Activated CD8-positive, alpha-beta T cell treated with anti-CD3 and anti-CD28 coated beads, Interleukin-2, amount 10 ng/mL, durations not matched to agents 7 days and 5 days (primary cell): ENCODE results near the gene PHAF1. TPM values are rescaled to one million over a fixed set of nuclear protein-coding genes. Genes with fewer than 3 reads are reported as not detected.

Experiments
- ATAC-seq: fragments of 150-1000 bp; cut with Tn5 transposase; one replicate; pipeline ENCODE4 v1.10.0; 2021; ENCODE audit warnings: moderate library complexity
- CTCF ChIA-PET: fragments of 350-600 bp; sonication (Branson Sonifier 250); formaldehyde crosslinking; loops from one replicate; lab custom pipeline; 2021; ENCODE audit warnings: antibody characterized with exemption; lab: Charles Lee
- POLR2A ChIA-PET: fragments of 350-600 bp; sonication (Branson Sonifier 250); formaldehyde crosslinking; loops from one replicate; lab custom pipeline; 2021; ENCODE audit warnings: antibody characterized with exemption; lab: Charles Lee
- DNase-seq: peaks from one replicate; pipeline ENCODE4 v3.0.0-alpha.2; 2020
- H3K27ac Mint-ChIP-seq: one replicate; pipeline ENCODE4 v1.8.0; 2021; ENCODE audit warnings: mild to moderate bottlenecking, mixed read lengths
- H3K27me3 Mint-ChIP-seq: one replicate; pipeline ENCODE4 v1.8.0; 2021; ENCODE audit warnings: low read depth, mixed read lengths
- H3K36me3 Mint-ChIP-seq: one replicate; pipeline ENCODE4 v1.8.0; 2021; ENCODE audit warnings: low read depth, mixed read lengths
- H3K4me1 Mint-ChIP-seq: one replicate; pipeline ENCODE4 v1.8.0; 2021; ENCODE audit warnings: low read depth, mixed read lengths
- H3K4me3 Mint-ChIP-seq: one replicate; pipeline ENCODE4 v1.8.0; 2021; ENCODE audit warnings: mild to moderate bottlenecking, mixed read lengths
- H3K9me3 Mint-ChIP-seq: one replicate; pipeline ENCODE4 v1.8.0; 2022; ENCODE audit warnings: mixed read lengths; ENCODE audit not compliant: insufficient read depth
- total RNA-seq, 2 experiments: library from RNA; stranded (reverse); gene quantifications; one replicate each; pipeline ENCODE4 v1.2.3, GENCODE V29; 2021

PHAF1 gene
- total RNA-seq, 2 experiments from 2014 or later: 16.5 TPM

DNA sequence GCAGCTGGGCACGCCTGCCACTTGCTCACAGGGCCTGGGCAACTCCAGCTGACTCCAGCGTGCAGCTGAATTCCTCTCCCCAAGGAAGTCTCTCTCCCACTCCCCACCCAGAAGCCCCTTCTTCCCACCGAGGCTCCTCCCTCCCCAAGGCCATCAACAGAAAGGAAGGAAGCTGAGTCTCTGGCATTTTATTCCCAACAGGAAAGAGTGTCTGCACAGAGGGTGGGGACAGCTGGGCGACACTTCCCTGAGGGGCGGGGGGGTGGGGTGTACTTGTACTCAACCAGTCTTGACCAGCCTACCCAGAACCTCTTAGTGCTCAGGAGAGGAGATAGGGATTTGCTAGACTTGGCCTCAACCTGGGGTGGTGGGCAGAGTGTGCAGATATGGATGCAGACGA is 80.3 kb downstream of the PHAF1 start, which contains the start of gene EXOC3L1:
Gene EXOC3L1, minus strand, starts transcription at position 96 of the 400 bp plus-strand sequence. CDS start 460 bp downstream, outside the sequence.
- Mint-ChIP-seq H3K9me3 (no peaks in the 10 kb centered on the region), H3K4me1 (peaks cover 36% of the 10 kb centered on the region), H3K4me3 (no peak within 1 kb of the TSS), H3K27me3 (peaks cover 12% of the 10 kb centered on the region), H3K27ac (no peak within 1 kb of the TSS), H3K36me3 (peaks cover 26% of the 10 kb centered on the region)
- ChIA-PET CTCF (interaction anchor here (1.1 to 3.7 kb wide), 2 partner anchors 58 to 172 kb away, joined by 3 to 12 read pairs; partner anchors contain the start of gene FHOD1), POLR2A (no interaction called here)
- ATAC-seq: no peak
- DNase-seq: no peak

DNA sequence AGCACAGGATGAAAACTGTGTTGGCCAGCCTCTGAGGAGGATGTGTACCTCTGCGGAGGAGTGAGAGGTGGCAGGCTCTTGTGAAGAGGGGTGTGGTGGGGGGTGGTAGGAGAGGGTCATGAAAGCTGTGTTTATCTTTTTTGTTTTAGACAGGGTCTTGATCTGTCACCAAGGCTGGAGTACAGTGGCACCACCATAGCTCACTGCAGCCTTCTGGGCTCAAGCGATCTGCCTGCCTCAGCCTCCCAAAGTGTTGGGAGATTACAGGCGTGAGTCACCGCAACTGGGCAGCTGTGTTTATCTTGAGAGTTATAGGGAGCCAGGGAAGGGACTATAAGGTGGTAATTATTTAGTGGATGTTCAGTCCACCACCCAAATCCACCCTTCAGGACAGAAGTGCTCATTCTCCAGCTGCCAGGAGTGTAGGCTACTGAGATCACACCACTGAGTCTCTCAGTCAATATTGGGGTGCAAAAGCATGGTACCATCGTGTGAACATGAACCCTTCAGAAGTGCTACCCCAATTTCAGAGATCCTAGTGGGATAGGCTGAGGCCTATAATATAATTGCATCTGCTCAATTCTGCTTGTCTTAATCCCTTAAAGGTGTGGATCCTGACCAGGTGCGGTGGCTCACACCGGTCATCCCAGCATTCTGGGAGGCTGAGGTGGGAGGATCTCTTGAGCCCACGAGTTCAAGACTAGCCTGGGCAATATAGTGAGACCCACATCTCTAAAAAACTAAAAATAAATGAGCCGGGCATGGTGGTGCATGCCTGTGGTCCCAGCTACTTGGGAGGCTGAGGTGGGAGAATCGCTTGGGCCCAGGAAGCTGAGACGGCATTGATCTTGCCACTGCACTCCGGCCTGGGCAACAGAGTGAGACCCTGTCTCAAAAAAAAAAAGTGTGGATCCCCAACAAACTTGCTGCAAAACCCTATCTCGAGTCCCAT is 81.0 kb downstream of the PHAF1 start:
- DNase-seq: no peak
- H3K9me3 Mint-ChIP-seq: no peaks in the 10 kb centered on the region
- no peak overlapping the region for H3K4me3 Mint-ChIP-seq
- peaks cover 5% of the 10 kb centered on the region for H3K27me3 Mint-ChIP-seq
- ChIA-PET POLR2A (no interaction called here), CTCF (interaction anchor here (0.9 to 1.1 kb wide), 2 partner anchors 57 to 173 kb away, joined by 3 to 4 read pairs; partner anchors contain the start of gene FHOD1)
- H3K36me3 Mint-ChIP-seq: peaks cover 32% of the 10 kb centered on the region
- ATAC-seq: no peak
- H3K4me1 Mint-ChIP-seq: peaks cover 34% of the 10 kb centered on the region
- H3K27ac Mint-ChIP-seq: no peak overlapping the region

DNA sequence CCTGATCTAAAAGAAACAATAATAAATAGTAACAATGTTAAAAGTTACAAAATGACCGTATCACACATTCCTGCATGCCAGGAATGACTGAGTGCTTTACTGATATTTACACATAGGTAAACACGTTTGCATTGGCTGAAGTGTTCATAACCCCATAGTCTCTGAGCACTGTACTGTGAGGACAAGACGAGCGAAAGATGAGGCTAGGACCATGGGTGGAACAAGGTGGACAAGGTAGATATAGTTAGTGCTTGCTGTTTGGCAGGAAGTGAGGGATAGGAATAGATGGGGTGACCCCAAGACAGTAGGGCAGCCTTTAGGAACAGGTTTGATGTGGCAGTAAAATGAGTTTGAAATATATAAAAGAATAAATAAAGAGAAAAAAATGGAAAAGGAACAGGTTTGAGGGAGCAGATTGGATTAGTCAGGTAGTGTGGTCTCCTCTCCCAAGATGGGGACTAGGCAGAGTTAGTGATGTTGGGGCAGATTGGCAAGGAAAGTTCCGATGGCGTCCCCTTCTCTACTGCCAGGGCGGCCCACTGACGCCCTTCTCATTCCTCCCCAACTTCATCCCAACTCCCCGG is 81.8 kb downstream of the PHAF1 start:
- ChIA-PET CTCF (interaction anchor here (0.9 kb wide), 2 partner anchors 174 to 230 kb away, joined by 3 to 4 read pairs; partner anchors contain the start of gene CES3), POLR2A (interaction anchor here (1.7 kb wide), 1 partner anchor 35 kb away, joined by 11 read pairs; the partner anchor contains the start of gene TMEM208)
- H3K4me3 Mint-ChIP-seq: peak overlapping the region; percentile 91
- H3K36me3 Mint-ChIP-seq: peaks cover 40% of the 10 kb centered on the region
- peak overlapping the region; percentile 86 for H3K27ac Mint-ChIP-seq
- ATAC-seq: peak; percentile 3
- peaks cover 33% of the 10 kb centered on the region for H3K4me1 Mint-ChIP-seq
- no peaks in the 10 kb centered on the region for H3K9me3 Mint-ChIP-seq
- DNase-seq: no peak
- H3K27me3 Mint-ChIP-seq: peaks cover 1% of the 10 kb centered on the region

DNA sequence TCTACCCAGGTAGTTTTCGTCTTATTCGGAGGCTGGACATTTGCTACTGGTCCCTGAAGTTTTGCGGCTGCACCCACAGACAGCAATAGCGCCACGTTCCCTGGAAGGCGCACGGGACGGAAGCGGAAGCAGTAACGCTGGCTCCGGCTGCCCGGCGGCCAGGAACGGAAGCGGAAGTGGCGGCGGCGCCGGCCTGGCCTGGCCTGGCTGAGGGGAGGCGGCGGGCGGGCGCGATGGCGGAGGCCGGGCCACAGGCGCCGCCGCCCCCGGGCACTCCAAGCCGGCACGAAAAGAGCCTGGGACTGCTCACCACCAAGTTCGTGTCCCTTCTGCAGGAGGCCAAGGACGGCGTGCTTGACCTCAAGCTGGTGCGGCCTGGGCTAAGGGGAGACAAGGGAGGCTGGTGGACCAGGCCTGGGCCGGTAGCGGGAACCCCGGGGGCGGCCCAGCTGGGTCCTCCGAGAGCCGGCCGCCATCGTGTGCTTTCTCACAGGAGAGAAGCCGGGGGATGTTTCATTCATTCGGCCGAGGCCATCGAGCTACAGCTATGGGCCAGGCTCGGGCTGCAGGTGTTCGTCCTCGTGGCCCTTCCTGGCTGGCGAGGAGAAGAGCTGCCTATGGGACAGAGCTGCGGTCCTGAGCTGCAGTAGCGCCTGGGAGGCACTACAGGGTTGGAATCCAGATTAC is 82.4 kb downstream of the PHAF1 start, which contains the start of gene E2F4:
Gene E2F4, plus strand, starts transcription at position 161 of the 687 bp plus-strand sequence. Its CDS starts 73 bp downstream, at position 234.
- POLR2A ChIA-PET: interaction anchor here (0.5 to 1.7 kb wide), 7 partner anchors 26 to 683 kb away, joined by 3 to 11 read pairs (median 3); partner anchors contain the start of gene TMEM208

DNA sequence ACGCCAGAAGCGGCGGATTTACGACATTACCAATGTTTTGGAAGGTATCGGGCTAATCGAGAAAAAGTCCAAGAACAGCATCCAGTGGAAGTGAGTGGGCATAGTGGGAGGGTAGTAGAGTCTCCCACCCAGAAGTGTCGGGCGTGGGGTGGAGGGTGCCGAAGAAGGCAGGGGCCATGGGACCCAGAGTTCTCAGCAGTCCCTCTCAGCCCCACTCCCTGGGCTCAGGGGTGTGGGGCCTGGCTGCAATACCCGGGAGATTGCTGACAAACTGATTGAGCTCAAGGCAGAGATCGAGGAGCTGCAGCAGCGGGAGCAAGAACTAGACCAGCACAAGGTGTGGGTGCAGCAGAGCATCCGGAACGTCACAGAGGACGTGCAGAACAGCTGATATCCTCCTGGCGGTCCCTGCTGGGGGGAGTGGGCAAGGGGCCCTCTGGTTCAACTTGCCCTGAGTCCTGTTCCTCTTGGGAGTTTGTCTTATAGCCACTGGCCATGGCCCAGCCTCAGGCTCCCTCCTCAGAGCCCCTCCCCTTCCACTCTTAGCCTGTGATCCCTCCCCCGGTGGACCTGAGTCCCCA is 83.1 kb downstream of the PHAF1 start:
- POLR2A ChIA-PET: interaction anchor here (0.5 to 1.7 kb wide), 7 partner anchors 26 to 684 kb away, joined by 3 to 11 read pairs (median 3); partner anchors contain the start of gene TMEM208
- peak overlapping the region; percentile 86 for H3K27ac Mint-ChIP-seq
- H3K36me3 Mint-ChIP-seq: peaks cover 50% of the 10 kb centered on the region
- DNase-seq (peak; percentile 42), ATAC-seq (no peak)
- CTCF ChIA-PET: interaction anchor here (0.9 to 2.0 kb wide), 6 partner anchors 34 to 232 kb away, joined by 3 to 7 read pairs (median 4); partner anchors contain the start of genes CES3 and TMEM208
- peak overlapping the region; percentile 91 for H3K4me3 Mint-ChIP-seq
- no peaks in the 10 kb centered on the region for H3K9me3 Mint-ChIP-seq
- peaks cover 37% of the 10 kb centered on the region for H3K4me1 Mint-ChIP-seq
- H3K27me3 Mint-ChIP-seq: no peaks in the 10 kb centered on the region

More for the DNA sequence above, 82.4 kb downstream of the PHAF1 start, which contains the start of gene E2F4:
- CTCF ChIA-PET: interaction anchor here (0.9 to 2.0 kb wide), 5 partner anchors 34 to 231 kb away, joined by 3 to 7 read pairs (median 5); partner anchors contain the start of genes CES3 and TMEM208
- H3K27me3 Mint-ChIP-seq: no peaks in the 10 kb centered on the region
- H3K27ac Mint-ChIP-seq: peak within 1 kb of the TSS; percentile 86
- H3K36me3 Mint-ChIP-seq: peaks cover 46% of the 10 kb centered on the region
- no peaks in the 10 kb centered on the region for H3K9me3 Mint-ChIP-seq
- ATAC-seq: peak; percentile 95
- peaks cover 37% of the 10 kb centered on the region for H3K4me1 Mint-ChIP-seq
- peak within 1 kb of the TSS; percentile 91 for H3K4me3 Mint-ChIP-seq
- DNase-seq: peak; percentile 90

DNA sequence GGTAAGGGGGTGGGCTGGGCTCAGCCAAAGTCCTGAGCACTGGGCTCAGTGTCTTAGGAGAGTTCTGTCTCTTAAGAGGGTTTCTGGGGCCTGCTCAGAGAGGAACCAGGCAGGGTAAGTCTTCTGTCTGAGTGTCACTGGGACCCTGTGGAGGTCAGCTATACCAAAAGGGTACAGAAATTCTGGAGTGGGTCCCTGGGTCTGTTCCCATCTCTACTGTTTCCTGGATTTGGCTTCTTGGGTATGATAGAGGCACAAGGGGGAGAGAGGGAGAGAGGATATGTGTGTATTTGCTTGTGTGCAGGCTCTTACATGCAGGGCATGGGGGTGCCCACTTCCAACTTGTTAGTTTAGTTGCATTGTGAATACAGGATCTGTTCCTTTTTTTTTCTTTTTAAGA is 83.8 kb downstream of the PHAF1 start:
- H3K4me1 Mint-ChIP-seq: peaks cover 37% of the 10 kb centered on the region
- H3K9me3 Mint-ChIP-seq: no peaks in the 10 kb centered on the region
- peak overlapping the region; percentile 86 for H3K27ac Mint-ChIP-seq
- ATAC-seq: no peak
- peak overlapping the region; percentile 91 for H3K4me3 Mint-ChIP-seq
- no peaks in the 10 kb centered on the region for H3K27me3 Mint-ChIP-seq
- CTCF ChIA-PET: interaction anchor here (1.2 to 2.0 kb wide), 5 partner anchors 33 to 206 kb away, joined by 3 to 7 read pairs (median 4); partner anchors contain the start of gene TMEM208
- POLR2A ChIA-PET: interaction anchor here (1.1 to 1.7 kb wide), 3 partner anchors 33 to 176 kb away, joined by 3 to 11 read pairs (median 4); partner anchors contain the start of gene TMEM208
- no peak for DNase-seq
- peaks cover 54% of the 10 kb centered on the region for H3K36me3 Mint-ChIP-seq

DNA sequence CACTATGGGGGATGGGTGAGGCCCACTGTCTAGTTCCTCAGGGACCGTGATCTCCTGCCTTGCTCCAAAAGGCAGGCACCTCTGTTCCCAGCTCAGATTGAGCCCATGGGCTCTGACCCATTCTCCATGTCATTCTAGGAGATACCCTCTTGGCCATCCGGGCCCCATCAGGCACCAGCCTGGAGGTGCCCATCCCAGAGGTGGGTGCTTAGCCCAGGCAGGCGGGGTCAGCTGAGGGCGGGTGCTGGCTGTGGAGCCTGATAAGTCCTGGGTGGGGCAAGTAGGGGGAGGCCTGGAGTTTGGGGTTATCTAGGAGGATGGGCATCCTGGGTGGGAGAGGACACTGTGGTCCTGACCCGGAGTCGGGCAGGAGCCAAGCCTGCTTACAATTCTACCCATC is 84.5 kb downstream of the PHAF1 start:
- H3K4me1 Mint-ChIP-seq: peaks cover 37% of the 10 kb centered on the region
- ChIA-PET CTCF (interaction anchor here (1.2 to 2.0 kb wide), 3 partner anchors 52 to 205 kb away, joined by 3 to 4 read pairs (median 3); no protein-coding TSS in a partner anchor), POLR2A (interaction anchor here (0.6 kb wide), 1 partner anchor 38 kb away, joined by 3 read pairs; no protein-coding TSS in a partner anchor)
- H3K9me3 Mint-ChIP-seq: no peaks in the 10 kb centered on the region
- H3K36me3 Mint-ChIP-seq: peaks cover 54% of the 10 kb centered on the region
- no peak overlapping the region for H3K27ac Mint-ChIP-seq
- peak overlapping the region; percentile 91 for H3K4me3 Mint-ChIP-seq
- H3K27me3 Mint-ChIP-seq: no peaks in the 10 kb centered on the region
- DNase-seq (no peak), ATAC-seq (no peak)

- no peak overlapping the region for H3K4me3 Mint-ChIP-seq
- DNase-seq: no peak
- H3K27ac Mint-ChIP-seq: peak overlapping the region; percentile 29
- POLR2A ChIA-PET: no interaction called here
- ATAC-seq: no peak
- H3K27me3 Mint-ChIP-seq: no peaks in the 10 kb centered on the region
- H3K4me1 Mint-ChIP-seq: peaks cover 37% of the 10 kb centered on the region
- H3K36me3 Mint-ChIP-seq: peaks cover 65% of the 10 kb centered on the region
- no peaks in the 10 kb centered on the region for H3K9me3 Mint-ChIP-seq
- CTCF ChIA-PET: interaction anchor here (0.8 kb wide), 1 partner anchor 242 kb away, joined by 3 read pairs; no protein-coding TSS in a partner anchor
Observed at GRCh38 chr16:67195676-67196075, 85.9 kb downstream of the PHAF1 start.

- CTCF ChIA-PET: interaction anchor here (1.3 to 2.3 kb wide), 3 partner anchors 20 to 48 kb away, joined by 3 to 9 read pairs (median 5); no protein-coding TSS in a partner anchor
Observed at GRCh38 chr16:67196881-67197280, 87.1 kb downstream of the PHAF1 start.

DNA sequence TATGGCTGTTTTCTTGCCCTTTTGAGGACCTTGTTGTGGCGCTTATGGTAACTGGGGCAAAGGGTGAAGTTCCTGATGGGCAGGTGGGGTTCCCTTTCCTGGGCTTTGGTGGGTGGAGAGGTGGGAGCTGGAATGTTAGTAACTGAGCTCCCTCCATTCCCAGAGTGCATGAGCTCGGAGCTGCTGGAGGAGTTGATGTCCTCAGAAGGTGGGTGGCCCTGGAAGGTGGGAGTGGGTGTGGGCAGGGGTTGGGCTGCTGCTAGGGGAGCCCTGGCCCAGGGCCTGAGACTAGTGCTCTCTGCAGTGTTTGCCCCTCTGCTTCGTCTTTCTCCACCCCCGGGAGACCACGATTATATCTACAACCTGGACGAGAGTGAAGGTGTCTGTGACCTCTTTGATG is 88.0 kb downstream of the PHAF1 start:
- no peak for ATAC-seq
- no peak overlapping the region for H3K27ac Mint-ChIP-seq
- CTCF ChIA-PET: interaction anchor here (0.8 to 2.3 kb wide), 15 partner anchors 9 to 248 kb away, joined by 3 to 9 read pairs (median 4); no protein-coding TSS in a partner anchor

More at GRCh38 chr16:67196881-67197280, 87.1 kb downstream of the PHAF1 start:
- no peaks in the 10 kb centered on the region for H3K27me3 Mint-ChIP-seq
- POLR2A ChIA-PET: no interaction called here
- ATAC-seq: no peak
- DNase-seq: no peak
- peak overlapping the region; percentile 23 for H3K27ac Mint-ChIP-seq
- peaks cover 31% of the 10 kb centered on the region for H3K4me1 Mint-ChIP-seq
- no peak overlapping the region for H3K4me3 Mint-ChIP-seq
- H3K9me3 Mint-ChIP-seq: no peaks in the 10 kb centered on the region
- peaks cover 69% of the 10 kb centered on the region for H3K36me3 Mint-ChIP-seq

More for the DNA sequence above, 88.0 kb downstream of the PHAF1 start:
- no peaks in the 10 kb centered on the region for H3K27me3 Mint-ChIP-seq
- no peak for DNase-seq
- no peak overlapping the region for H3K4me3 Mint-ChIP-seq
- H3K4me1 Mint-ChIP-seq: peaks cover 28% of the 10 kb centered on the region
- POLR2A ChIA-PET: interaction anchor here (1.2 to 1.5 kb wide), 2 partner anchors 29 to 47 kb away, joined by 4 read pairs; partner anchors contain the start of gene TMEM208
- H3K9me3 Mint-ChIP-seq: no peaks in the 10 kb centered on the region
- peaks cover 72% of the 10 kb centered on the region for H3K36me3 Mint-ChIP-seq
